Measurements from ENCODE around the gene TPCN1.

Gene TPCN1

DNA sequence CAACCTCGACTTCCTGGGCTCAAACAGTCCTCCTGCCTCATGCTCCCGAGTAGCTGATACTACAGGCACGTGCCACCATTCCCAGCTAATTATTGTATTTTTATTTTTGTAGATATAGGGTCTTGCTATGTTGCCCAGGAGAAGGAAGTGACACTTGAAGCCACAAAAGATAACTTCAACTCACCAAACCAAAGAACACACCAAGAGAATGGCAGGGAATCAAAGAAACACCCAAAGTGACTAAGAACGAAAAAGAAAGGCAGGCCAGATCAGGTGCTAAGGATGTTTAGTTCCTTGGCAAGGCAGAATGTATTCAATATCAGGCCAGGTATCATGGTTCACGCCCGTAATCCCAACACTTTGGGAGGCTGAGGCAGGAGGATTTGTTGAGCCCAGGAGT is 10.1 kb upstream of the TPCN1 start:
- H3K4me3 ChIP-seq (ENCODE audit: low read depth, low read length), result no peak overlapping the region
- TF ChIP-seq, protein P1, sequence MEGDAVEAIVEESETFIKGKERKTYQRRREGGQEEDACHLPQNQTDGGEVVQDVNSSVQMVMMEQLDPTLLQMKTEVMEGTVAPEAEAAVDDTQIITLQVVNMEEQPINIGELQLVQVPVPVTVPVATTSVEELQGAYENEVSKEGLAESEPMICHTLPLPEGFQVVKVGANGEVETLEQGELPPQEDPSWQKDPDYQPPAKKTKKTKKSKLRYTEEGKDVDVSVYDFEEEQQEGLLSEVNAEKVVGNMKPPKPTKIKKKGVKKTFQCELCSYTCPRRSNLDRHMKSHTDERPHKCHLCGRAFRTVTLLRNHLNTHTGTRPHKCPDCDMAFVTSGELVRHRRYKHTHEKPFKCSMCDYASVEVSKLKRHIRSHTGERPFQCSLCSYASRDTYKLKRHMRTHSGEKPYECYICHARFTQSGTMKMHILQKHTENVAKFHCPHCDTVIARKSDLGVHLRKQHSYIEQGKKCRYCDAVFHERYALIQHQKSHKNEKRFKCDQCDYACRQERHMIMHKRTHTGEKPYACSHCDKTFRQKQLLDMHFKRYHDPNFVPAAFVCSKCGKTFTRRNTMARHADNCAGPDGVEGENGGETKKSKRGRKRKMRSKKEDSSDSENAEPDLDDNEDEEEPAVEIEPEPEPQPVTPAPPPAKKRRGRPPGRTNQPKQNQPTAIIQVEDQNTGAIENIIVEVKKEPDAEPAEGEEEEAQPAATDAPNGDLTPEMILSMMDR (IDR thresholded peaks at IDR 0.05; ENCODE audit: low read depth, low read length, missing control alignments), result no peak
- no peak for DNase-seq (ENCODE audit: low read depth)

DNA sequence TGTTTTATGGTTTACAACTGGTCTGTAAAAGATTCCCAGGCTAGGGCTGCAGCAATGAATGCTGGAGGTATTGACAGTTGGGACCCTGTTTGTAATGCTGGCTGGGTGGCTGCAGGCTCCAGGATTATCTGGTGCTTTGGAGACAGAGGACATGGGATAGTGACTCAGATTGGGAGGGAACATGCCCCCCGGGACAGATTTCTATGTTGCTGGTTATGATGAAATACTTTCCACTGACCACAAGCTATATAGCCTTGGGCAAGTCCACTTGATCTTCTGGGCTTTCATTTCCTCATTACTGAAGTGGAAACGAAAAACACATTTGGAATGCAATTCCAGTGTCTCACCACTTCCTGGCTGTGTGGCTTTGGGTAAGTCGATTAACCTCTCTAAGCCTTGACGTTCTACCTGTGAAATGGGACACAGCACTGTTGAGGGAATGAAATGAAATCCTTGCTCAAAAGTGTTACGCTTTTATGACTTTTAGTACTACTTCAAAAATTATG is 6.3 kb upstream of the TPCN1 start:
- peak; percentile 54 for DNase-seq (ENCODE audit: low read depth)
- TF ChIP-seq, protein P1 (IDR thresholded peaks at IDR 0.05; ENCODE audit: low read depth, low read length, missing control alignments), result no peak
- no peak overlapping the region for H3K4me3 ChIP-seq (ENCODE audit: low read depth, low read length)

DNA sequence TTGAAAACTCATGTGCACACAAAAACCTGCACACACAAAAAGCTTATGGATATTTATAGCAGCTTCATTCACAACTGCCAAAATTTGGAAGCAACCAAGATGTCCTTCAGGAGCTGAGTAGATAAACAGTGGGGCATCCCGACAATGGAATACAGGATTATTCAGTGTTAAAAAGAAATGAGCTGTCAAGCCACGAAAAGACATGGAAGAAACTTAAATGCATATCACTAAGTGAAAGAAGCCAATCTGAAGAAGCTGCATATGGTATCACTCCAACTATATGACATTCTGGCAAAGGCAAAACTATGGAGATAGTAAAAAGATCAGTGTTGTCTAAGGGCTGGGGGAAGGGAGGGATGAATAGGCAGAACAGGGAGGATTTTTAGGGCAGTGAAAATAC is 5.2 kb upstream of the TPCN1 start:
- TF ChIP-seq, protein P1 (IDR thresholded peaks at IDR 0.05; ENCODE audit: low read depth, low read length, missing control alignments), result no peak
- DNase-seq (ENCODE audit: low read depth), result no peak
- no peak overlapping the region for H3K4me3 ChIP-seq (ENCODE audit: low read depth, low read length)

DNA sequence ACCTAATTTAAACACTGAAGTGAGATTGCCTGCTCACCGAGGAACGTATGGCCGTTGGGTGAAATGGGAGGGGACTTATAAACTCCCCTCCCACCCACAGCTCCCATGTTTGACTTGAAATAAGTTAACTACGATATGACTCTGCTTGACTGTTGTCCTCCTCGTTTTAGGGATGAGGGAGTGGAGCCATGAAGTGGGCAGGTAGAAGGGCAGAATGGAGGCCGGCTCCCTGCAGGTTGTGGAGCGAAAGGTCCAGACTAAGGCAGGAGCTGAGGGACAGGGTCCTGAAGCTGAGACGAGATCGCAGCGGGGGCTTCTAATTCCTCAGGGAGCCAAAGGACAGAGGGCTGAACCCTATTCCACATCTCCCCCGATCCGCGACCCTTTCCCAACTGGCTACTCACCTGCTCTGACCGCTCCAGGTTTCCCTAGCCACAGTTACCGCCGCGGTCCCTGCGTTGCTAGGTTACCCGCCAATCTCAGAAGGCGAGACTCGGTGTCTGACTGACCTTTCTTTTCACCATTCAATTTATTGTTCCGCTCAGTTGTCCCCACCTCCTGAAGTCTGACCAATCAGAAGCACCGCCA is 577 bp upstream of the TPCN1 start:
- H3K4me3 ChIP-seq (ENCODE audit: low read depth, low read length), result peak overlapping the region; percentile 64
- DNase-seq (ENCODE audit: low read depth), result no peak
- TF ChIP-seq, protein P1 (IDR thresholded peaks at IDR 0.05; ENCODE audit: low read depth, low read length, missing control alignments), result no peak

DNA sequence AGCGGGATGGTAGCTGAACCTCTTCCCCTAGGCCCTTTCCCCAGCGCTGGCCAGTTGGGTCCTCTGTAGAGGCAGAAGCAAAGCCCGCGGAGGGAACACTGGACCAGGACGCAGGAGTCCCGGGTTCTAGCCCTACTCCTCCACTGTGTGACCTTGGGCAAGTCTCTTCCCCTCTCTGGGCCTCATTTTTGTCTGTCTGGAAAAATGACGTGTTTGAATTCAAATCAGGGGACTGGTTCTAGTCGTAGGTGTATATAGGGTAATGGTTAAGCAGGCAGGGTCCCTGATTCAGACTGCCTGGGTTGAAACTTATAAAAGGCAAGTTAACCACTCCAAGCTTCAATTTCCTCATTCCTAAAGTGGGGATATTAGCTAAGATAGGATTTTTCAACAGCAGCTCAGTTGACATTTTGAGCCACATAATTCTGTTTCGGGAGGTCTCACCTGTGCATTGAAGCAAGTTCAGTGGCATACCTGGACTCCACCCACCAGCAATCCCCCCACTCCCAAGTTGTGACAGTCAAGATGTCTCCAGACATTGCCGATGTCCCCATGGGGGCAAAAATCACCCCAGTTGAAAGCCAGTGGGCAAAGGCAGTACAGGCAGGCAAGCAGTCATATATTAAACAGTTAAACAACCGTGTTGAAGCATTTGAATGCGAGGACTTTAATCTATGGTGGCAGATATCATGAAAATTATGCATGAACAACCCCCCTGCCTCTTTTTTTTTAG is 899 bp downstream of the TPCN1 start:
- peak overlapping the region; percentile 97 for H3K4me3 ChIP-seq (ENCODE audit: low read depth, low read length)
- DNase-seq (ENCODE audit: low read depth), result no peak
- TF ChIP-seq, protein P1 (IDR thresholded peaks at IDR 0.05; ENCODE audit: low read depth, low read length, missing control alignments), result no peak

DNA sequence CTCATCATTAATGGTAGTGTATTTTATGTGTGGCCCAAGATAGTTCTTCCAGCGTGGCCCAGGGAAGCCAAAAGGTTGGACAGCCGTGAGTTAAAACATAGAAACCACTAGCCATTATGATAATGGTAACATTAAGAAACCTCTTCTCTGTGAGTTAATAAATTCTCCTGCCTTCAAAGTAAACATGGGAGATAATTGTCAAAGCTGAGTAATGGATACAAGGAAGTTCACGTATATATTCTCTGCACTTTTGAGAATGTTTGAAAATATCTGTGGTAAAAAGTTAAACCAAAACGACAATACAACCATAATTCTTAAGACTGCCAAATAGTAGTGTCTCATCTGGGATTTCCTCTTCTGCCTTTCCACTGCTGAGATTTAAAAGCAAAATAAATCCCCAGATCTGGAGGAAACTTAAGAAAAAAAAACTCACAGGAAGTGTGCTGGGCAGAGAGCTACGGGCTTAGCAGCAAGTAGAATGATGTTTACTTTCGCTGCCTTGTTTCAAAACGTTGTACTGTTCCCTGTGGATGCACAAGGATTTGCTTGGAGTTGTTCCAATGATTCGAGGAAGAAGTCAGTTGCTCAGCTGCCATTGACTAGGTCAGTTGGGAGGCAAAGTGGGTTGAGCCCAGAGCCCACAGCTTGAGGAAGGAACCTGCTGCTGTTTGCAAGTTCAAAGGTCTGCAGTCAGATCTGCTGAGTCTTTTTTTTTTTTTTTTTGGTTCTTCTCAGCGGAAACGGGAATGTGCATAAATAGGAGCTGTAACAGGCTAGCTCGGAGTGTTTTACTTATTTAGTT is 1.7 kb downstream of the TPCN1 start:
- no peak for DNase-seq (ENCODE audit: low read depth)
- TF ChIP-seq, protein P1 (IDR thresholded peaks at IDR 0.05; ENCODE audit: low read depth, low read length, missing control alignments), result no peak

More for the DNA sequence above, 1.7 kb downstream of the TPCN1 start:
- H3K4me3 ChIP-seq (ENCODE audit: low read depth, low read length), result peak overlapping the region; percentile 97

All from GM12864 (cell line).